GM21619 (cell line): ENCODE measurements around the gene DSCAM.

Source experiments
- ATAC-seq: cut with Tn5 transposase; IDR thresholded peaks from one replicate; pipeline ENCODE4 v1.9.1; 2021; ENCODE audit not compliant: unreplicated experiment

Gene DSCAM

GRCh38 chr21:40671716-40672115 lies 175.2 kb downstream of the DSCAM start:
- ATAC-seq: no peak

- ATAC-seq: no peak
Measured at GRCh38 chr21:40668555-40669275, 178.2 kb downstream of the DSCAM start.

- ATAC-seq: no peak
Measured at GRCh38 chr21:40667967-40668366, 179.0 kb downstream of the DSCAM start.

GRCh38 chr21:40662889-40663288 lies 184.1 kb downstream of the DSCAM start:
- ATAC-seq: no peak

- ATAC-seq: no peak
Measured at GRCh38 chr21:40660461-40660860, 186.5 kb downstream of the DSCAM start.

GRCh38 chr21:40658311-40658710 lies 188.6 kb downstream of the DSCAM start:
- no peak for ATAC-seq

GRCh38 chr21:40652436-40652835 lies 194.5 kb downstream of the DSCAM start:
- ATAC-seq: no peak

GRCh38 chr21:40647706-40648105 lies 199.3 kb downstream of the DSCAM start:
- no peak for ATAC-seq

- no peak for ATAC-seq
Measured at GRCh38 chr21:40646651-40647050, 200.3 kb downstream of the DSCAM start.

GRCh38 chr21:40641042-40641441 lies 205.9 kb downstream of the DSCAM start:
- ATAC-seq: no peak

GRCh38 chr21:40640266-40640789 lies 206.6 kb downstream of the DSCAM start:
- no peak for ATAC-seq

- ATAC-seq: no peak
Measured at GRCh38 chr21:40639616-40640194, 207.3 kb downstream of the DSCAM start.

GRCh38 chr21:40638466-40639251 lies 208.3 kb downstream of the DSCAM start:
- ATAC-seq: no peak

GRCh38 chr21:40636026-40636425 lies 210.9 kb downstream of the DSCAM start:
- ATAC-seq: no peak

- no peak for ATAC-seq
Measured at GRCh38 chr21:40635391-40635790, 211.6 kb downstream of the DSCAM start.

GRCh38 chr21:40634141-40634540 lies 212.8 kb downstream of the DSCAM start:
- no peak for ATAC-seq

GRCh38 chr21:40633048-40633447 lies 213.9 kb downstream of the DSCAM start:
- no peak for ATAC-seq

- ATAC-seq: no peak
Measured at GRCh38 chr21:40631211-40631610, 215.7 kb downstream of the DSCAM start.

GRCh38 chr21:40625991-40626390 lies 221.0 kb downstream of the DSCAM start:
- no peak for ATAC-seq

GRCh38 chr21:40623528-40623927 lies 223.4 kb downstream of the DSCAM start:
- no peak for ATAC-seq

- ATAC-seq: no peak
Measured at GRCh38 chr21:40622531-40622930, 224.4 kb downstream of the DSCAM start.
